Measurements from ENCODE around the gene DCST2.

Gene DCST2

GRCh38 chr1:155070721-155071569 is 37.4 kb upstream of the DCST2 start:
- Histone ChIP-seq H3K36me3 (peaks cover 6% of the 10 kb centered on the region; the same call in 1 of the 2 replicates), H3K27ac (no peak overlapping the region), H3K4me3 (ENCODE audit: low read depth, low read length) (no peak overlapping the region), H3K27me3 (ENCODE audit: insufficient read depth, low read depth, severe bottlenecking) (no peaks in the 10 kb centered on the region), H3K9me3 (ENCODE audit: severe bottlenecking) (no peaks in the 10 kb centered on the region)
- no peak for DNase-seq
- TF ChIP-seq CTCF (IDR thresholded peaks at IDR 0.05; ENCODE audit: low read depth, low read length), result no peak

GRCh38 chr1:155070158-155070621 is 36.6 kb upstream of the DCST2 start:
- peak overlapping the region; percentile 0; the same call in 1 of the 2 replicates for H3K27ac ChIP-seq
- no peak overlapping the region for H3K4me3 ChIP-seq (ENCODE audit: low read depth, low read length)
- no peaks in the 10 kb centered on the region for H3K9me3 ChIP-seq (ENCODE audit: severe bottlenecking)
- no peak for DNase-seq
- no peaks in the 10 kb centered on the region for H3K27me3 ChIP-seq (ENCODE audit: insufficient read depth, low read depth, severe bottlenecking)
- H3K36me3 ChIP-seq, result peaks cover 6% of the 10 kb centered on the region; the same call in 1 of the 2 replicates
- no peak for TF ChIP-seq CTCF (IDR thresholded peaks at IDR 0.05; ENCODE audit: low read depth, low read length)

GRCh38 chr1:155069551-155070157 is 36.1 kb upstream of the DCST2 start:
- no peaks in the 10 kb centered on the region for H3K9me3 ChIP-seq (ENCODE audit: severe bottlenecking)
- peak; percentile 72 for DNase-seq
- peak overlapping the region; percentile 0; the same call in 1 of the 2 replicates for H3K27ac ChIP-seq
- H3K4me3 ChIP-seq (ENCODE audit: low read depth, low read length), result no peak overlapping the region
- H3K36me3 ChIP-seq, result peaks cover 6% of the 10 kb centered on the region; the same call in 1 of the 2 replicates
- no peak for TF ChIP-seq CTCF (IDR thresholded peaks at IDR 0.05; ENCODE audit: low read depth, low read length)
- no peaks in the 10 kb centered on the region for H3K27me3 ChIP-seq (ENCODE audit: insufficient read depth, low read depth, severe bottlenecking)

GRCh38 chr1:155068599-155068998 is 35.0 kb upstream of the DCST2 start:
- Histone ChIP-seq H3K27ac (no peak overlapping the region), H3K36me3 (peaks cover 6% of the 10 kb centered on the region; the same call in 1 of the 2 replicates)
- no peak for TF ChIP-seq CTCF (IDR thresholded peaks at IDR 0.05; ENCODE audit: low read depth, low read length)

GRCh38 chr1:155066777-155067176 is 33.2 kb upstream of the DCST2 start:
- no peak overlapping the region for H3K27ac ChIP-seq
- peaks cover 6% of the 10 kb centered on the region; the same call in 1 of the 2 replicates for H3K36me3 ChIP-seq
- no peaks in the 10 kb centered on the region for H3K27me3 ChIP-seq (ENCODE audit: insufficient read depth, low read depth, severe bottlenecking)
- no peak for DNase-seq
- no peaks in the 10 kb centered on the region for H3K9me3 ChIP-seq (ENCODE audit: severe bottlenecking)
- no peak overlapping the region for H3K4me3 ChIP-seq (ENCODE audit: low read depth, low read length)
- no peak for TF ChIP-seq CTCF (IDR thresholded peaks at IDR 0.05; ENCODE audit: low read depth, low read length)

More at GRCh38 chr1:155068599-155068998, 35.0 kb upstream of the DCST2 start:
- no peak overlapping the region for H3K4me3 ChIP-seq (ENCODE audit: low read depth, low read length)
- H3K9me3 ChIP-seq (ENCODE audit: severe bottlenecking), result no peaks in the 10 kb centered on the region
- no peak for DNase-seq
- no peaks in the 10 kb centered on the region for H3K27me3 ChIP-seq (ENCODE audit: insufficient read depth, low read depth, severe bottlenecking)

Data from WERI-Rb-1 (cell line).